HG03520 (cell line): ENCODE measurements around the gene ATP2B3.

Experiments used
- ATAC-seq: cut with Tn5 transposase; IDR thresholded peaks from one replicate; pipeline ENCODE4 v1.9.1; 2021; ENCODE audit warnings: mild to moderate bottlenecking, moderate library complexity; ENCODE audit not compliant: unreplicated experiment

Gene ATP2B3

GRCh38 chrX:153631907-153632594 is 114.6 kb downstream of the ATP2B3 start:
- no peak for ATAC-seq
